ENCODE measurements around the gene CCBE1.

Gene CCBE1

DNA sequence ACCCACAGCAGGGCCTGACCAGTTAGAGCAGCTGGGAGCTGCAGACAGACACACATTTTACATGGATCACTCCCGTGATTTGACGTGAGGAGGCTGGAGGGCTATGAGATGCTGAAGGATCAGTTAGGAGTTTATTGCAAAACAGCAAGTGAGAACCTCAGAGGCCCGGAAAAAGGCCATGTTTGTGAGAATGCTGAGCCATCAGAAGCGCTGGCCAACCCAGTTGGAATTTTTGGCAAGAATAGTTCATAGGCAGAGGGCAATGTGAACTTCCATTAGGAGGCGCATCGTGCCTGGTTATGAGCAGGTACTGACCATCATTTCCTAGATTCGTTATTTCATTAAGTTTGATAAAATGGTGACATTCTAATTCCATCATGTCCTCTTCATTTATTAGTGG, 314.8 kb downstream of the CCBE1 start:
- no peak for DNase-seq
- TF ChIP-seq POLR2A (IDR thresholded peaks at IDR 0.05; ENCODE audit: low read length) = no peak
- TF ChIP-seq GATA1 (IDR thresholded peaks at IDR 0.05; ENCODE audit: low read depth, low read length) = no peak

DNA sequence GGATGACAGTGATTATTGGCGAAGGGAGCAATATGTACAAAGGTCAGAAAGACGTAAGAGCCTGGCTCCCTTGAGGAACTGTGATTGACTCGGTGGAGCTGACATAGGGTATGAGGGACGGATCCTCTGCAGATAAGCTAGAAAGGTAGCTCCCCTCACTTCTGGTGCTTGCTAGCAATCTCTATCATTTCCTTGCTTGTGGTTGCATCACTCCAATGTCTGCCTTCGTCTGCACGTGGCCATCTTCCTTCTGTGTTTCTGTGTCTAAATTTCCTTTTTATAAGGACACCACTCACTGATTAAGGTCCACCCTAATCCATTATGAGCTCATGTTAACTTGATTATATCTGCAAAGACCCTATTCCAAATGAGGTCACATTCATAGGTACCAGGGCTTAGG, 315.3 kb downstream of the CCBE1 start:
- DNase-seq = no peak
- TF ChIP-seq GATA1 (IDR thresholded peaks at IDR 0.05; ENCODE audit: low read depth, low read length) (no peak), POLR2A (IDR thresholded peaks at IDR 0.05; ENCODE audit: low read length) (no peak)

All from erythroblast (primary cell).